ENCODE data around the gene NEK7.

The NEK7 gene

DNA sequence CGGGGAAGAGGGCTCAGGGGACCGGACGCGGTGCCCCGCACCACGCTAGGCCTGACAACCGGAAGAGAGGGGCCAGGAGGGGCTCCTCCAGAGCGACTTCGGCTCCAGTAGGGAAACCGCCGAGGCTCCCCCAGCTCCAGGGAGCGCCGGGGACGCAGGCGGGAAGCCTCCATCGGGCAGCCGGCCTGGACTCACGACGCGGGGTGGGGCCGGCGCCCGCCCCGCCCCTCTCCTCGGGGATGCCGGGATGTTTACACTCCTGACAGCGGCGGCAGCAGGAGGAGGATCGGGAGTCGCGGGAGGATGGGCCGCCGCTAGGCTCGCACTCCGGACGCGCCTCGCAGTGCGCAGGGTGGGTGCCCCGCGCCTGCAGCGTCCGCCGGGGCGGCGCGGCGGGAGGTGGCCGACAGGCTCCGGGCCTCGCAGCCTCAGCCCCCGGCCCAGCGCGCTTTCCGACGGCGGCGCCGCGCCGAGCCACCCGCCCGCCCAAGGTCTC is at the start of gene NEK7:
Gene NEK7, plus strand, starts transcription at position 254 of the 496 bp plus-strand sequence. CDS start 75,583 bp downstream, outside the sequence.
- Histone ChIP-seq H3K9ac (ENCODE audit: low read length) (peak within 1 kb of the TSS; percentile 82), H3K27ac (ENCODE audit: low read length) (peak within 1 kb of the TSS; percentile 6), H3K9me3 (ENCODE audit: control insufficient read depth, low read depth, low read length) (no peaks in the 10 kb centered on the region), H3K36me3 (ENCODE audit: control insufficient read depth, low read depth, low read length) (no peaks in the 10 kb centered on the region), H3K27me3 (ENCODE audit: control insufficient read depth, insufficient read depth, low read length) (no peaks in the 10 kb centered on the region), H3K4me1 (ENCODE audit: control insufficient read depth, low read depth, low read length) (peaks cover 23% of the 10 kb centered on the region), H3K4me3 (ENCODE audit: low read length) (peak within 1 kb of the TSS; percentile 73)

DNA sequence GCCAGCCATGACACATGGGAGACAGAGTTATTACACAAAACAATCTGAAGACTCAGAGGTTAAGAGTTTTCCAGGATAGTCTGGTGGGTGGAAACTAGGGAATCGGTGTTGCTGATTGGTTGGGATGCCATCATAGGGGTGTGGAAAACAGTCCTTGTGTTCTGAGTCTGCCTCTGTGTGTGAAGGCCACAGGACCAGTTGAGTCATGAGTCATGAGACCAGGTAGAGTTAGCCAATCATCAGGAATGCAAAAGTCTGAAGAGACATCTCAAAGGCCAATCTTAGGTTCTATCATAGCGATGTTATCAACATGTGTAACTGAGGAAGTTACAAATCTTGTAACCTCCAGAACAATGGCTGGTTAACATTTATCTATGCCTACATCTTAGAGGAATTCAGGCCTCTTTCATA is 49.7 kb upstream of the NEK7 start:
- no peak overlapping the region for H3K4me3 ChIP-seq (ENCODE audit: low read length)
- H3K9ac ChIP-seq (ENCODE audit: low read length), result no peak overlapping the region
- H3K27me3 ChIP-seq (ENCODE audit: control insufficient read depth, insufficient read depth, low read length), result no peaks in the 10 kb centered on the region
- no peaks in the 10 kb centered on the region for H3K4me1 ChIP-seq (ENCODE audit: control insufficient read depth, low read depth, low read length)
- no peaks in the 10 kb centered on the region for H3K36me3 ChIP-seq (ENCODE audit: control insufficient read depth, low read depth, low read length)
- no peaks in the 10 kb centered on the region for H3K9me3 ChIP-seq (ENCODE audit: control insufficient read depth, low read depth, low read length)
- H3K27ac ChIP-seq (ENCODE audit: low read length), result no peak overlapping the region

DNA sequence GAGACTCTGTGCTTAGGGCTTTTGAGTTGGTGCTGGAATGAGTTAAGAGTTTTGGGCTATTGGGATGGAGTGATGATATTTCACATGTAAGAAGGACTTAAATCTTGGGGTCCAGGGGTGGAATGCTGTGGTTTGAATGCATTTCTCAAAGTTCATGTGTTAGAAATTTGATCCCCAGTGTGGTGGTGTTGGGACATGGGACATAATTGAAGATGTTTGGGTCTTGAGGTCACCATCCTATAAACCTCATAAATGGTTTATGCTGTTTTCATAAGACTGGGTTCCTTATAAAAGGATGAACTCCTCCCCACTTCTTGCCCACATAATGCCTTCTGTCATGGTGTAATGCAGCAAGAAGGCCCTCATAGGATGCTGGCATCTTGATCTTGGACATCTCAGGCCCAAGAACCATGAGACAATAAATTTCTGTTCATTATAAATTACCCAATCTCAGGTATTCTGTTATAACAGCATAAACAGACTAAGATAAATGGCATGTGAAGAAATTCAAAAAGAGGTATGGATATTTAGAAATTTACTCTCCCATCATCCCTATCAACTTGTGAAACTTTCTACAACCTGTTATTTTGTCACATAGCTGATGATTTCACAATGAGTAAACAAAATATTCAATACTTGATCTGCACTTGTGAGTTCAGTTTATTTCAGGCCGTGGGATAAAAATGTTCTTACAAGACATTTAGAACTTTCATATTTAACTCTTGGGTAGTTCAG is 48.0 kb upstream of the NEK7 start:
- no peaks in the 10 kb centered on the region for H3K9me3 ChIP-seq (ENCODE audit: control insufficient read depth, low read depth, low read length)
- no peak overlapping the region for H3K4me3 ChIP-seq (ENCODE audit: low read length)
- no peaks in the 10 kb centered on the region for H3K27me3 ChIP-seq (ENCODE audit: control insufficient read depth, insufficient read depth, low read length)
- H3K4me1 ChIP-seq (ENCODE audit: control insufficient read depth, low read depth, low read length), result no peaks in the 10 kb centered on the region
- no peak overlapping the region for H3K9ac ChIP-seq (ENCODE audit: low read length)
- no peaks in the 10 kb centered on the region for H3K36me3 ChIP-seq (ENCODE audit: control insufficient read depth, low read depth, low read length)
- no peak overlapping the region for H3K27ac ChIP-seq (ENCODE audit: low read length)

DNA sequence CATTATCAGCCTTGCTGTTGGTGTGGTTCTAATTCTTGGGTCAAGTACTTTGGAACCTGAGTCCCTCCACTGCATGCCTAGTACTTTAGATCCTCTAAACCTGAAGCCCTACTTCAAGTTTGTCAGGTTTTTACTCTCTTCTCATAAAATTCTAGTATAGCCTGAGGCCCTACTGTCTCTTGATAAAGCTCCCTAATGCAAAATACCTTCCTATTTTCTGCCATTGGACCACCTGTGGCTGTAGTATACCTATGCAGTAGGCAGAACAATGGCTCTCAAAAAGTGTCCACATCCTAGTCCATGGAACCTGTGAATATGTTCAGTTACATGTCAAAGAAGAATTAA is 47.5 kb upstream of the NEK7 start:
- Histone ChIP-seq H3K27ac (ENCODE audit: low read length) (no peak overlapping the region), H3K9me3 (ENCODE audit: control insufficient read depth, low read depth, low read length) (no peaks in the 10 kb centered on the region), H3K27me3 (ENCODE audit: control insufficient read depth, insufficient read depth, low read length) (no peaks in the 10 kb centered on the region), H3K36me3 (ENCODE audit: control insufficient read depth, low read depth, low read length) (no peaks in the 10 kb centered on the region), H3K4me3 (ENCODE audit: low read length) (no peak overlapping the region), H3K9ac (ENCODE audit: low read length) (no peak overlapping the region), H3K4me1 (ENCODE audit: control insufficient read depth, low read depth, low read length) (no peaks in the 10 kb centered on the region)

DNA sequence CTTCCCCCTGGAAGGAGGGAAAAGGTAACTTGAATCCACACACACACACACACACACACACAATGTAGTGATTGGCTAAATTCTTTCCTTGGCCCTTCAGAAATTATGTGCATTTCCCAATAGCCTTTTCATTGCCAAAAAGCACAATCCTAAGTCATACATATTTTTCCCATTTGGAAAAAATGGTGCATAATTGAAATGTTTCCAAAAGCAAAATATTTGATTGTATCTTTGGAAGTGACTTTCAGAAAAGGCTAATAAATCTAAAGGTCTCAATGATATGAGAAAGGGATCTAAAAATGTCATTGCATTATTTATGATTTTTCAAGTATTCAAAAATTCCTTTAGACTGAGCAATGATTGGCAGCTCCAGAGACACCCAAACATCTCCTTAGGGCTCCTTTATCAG is 43.5 kb upstream of the NEK7 start:
- Histone ChIP-seq H3K9me3 (ENCODE audit: control insufficient read depth, low read depth, low read length) (no peaks in the 10 kb centered on the region), H3K4me3 (ENCODE audit: low read length) (no peak overlapping the region), H3K27ac (ENCODE audit: low read length) (no peak overlapping the region)

DNA sequence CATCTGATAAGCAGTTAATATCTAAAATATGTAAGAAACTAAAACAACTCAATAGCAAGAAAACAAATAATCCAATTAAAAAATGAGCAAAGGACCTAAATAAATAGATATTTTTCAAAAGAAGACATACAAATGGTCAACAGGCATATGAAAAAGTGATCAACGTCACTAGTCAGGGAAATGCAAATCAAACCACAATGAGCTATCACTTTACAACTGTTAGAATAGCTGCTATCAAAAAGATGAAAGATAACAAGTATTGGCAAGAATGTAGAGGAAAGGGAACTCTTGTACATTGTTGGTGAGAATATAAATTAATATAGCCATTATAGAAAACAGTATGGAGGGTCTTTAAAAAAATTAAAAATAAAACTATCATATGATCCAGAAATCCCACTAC is 40.7 kb upstream of the NEK7 start:
- Histone ChIP-seq H3K4me1 (ENCODE audit: control insufficient read depth, low read depth, low read length) (no peaks in the 10 kb centered on the region), H3K27ac (ENCODE audit: low read length) (no peak overlapping the region), H3K36me3 (ENCODE audit: control insufficient read depth, low read depth, low read length) (no peaks in the 10 kb centered on the region), H3K4me3 (ENCODE audit: low read length) (no peak overlapping the region), H3K9me3 (ENCODE audit: control insufficient read depth, low read depth, low read length) (no peaks in the 10 kb centered on the region), H3K9ac (ENCODE audit: low read length) (no peak overlapping the region), H3K27me3 (ENCODE audit: control insufficient read depth, insufficient read depth, low read length) (no peaks in the 10 kb centered on the region)

More for the DNA sequence above, 43.5 kb upstream of the NEK7 start:
- no peaks in the 10 kb centered on the region for H3K36me3 ChIP-seq (ENCODE audit: control insufficient read depth, low read depth, low read length)
- no peak overlapping the region for H3K9ac ChIP-seq (ENCODE audit: low read length)
- no peaks in the 10 kb centered on the region for H3K4me1 ChIP-seq (ENCODE audit: control insufficient read depth, low read depth, low read length)
- H3K27me3 ChIP-seq (ENCODE audit: control insufficient read depth, insufficient read depth, low read length), result no peaks in the 10 kb centered on the region

DNA sequence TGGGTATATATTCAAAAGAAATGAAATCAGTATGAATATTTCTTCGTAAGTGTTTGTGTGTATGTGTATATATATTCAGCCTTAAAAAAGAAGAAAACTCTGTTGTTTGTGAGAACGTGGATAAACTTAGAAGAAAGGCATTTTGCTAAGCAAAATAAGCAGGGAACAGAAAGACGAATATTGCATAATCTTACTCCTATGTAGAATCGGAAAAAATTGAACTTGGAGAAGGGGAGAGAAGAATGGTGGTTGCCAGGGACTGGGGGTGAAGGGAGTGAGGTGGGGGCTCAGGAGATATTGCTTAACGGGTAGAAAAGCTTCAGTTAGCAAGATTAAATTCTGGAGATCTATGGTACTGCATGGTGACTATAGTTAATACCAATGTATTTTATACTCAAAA is 40.3 kb upstream of the NEK7 start:
- Histone ChIP-seq H3K9me3 (ENCODE audit: control insufficient read depth, low read depth, low read length) (no peaks in the 10 kb centered on the region), H3K4me1 (ENCODE audit: control insufficient read depth, low read depth, low read length) (no peaks in the 10 kb centered on the region), H3K27me3 (ENCODE audit: control insufficient read depth, insufficient read depth, low read length) (no peaks in the 10 kb centered on the region), H3K27ac (ENCODE audit: low read length) (no peak overlapping the region), H3K9ac (ENCODE audit: low read length) (no peak overlapping the region), H3K36me3 (ENCODE audit: control insufficient read depth, low read depth, low read length) (no peaks in the 10 kb centered on the region), H3K4me3 (ENCODE audit: low read length) (no peak overlapping the region)

DNA sequence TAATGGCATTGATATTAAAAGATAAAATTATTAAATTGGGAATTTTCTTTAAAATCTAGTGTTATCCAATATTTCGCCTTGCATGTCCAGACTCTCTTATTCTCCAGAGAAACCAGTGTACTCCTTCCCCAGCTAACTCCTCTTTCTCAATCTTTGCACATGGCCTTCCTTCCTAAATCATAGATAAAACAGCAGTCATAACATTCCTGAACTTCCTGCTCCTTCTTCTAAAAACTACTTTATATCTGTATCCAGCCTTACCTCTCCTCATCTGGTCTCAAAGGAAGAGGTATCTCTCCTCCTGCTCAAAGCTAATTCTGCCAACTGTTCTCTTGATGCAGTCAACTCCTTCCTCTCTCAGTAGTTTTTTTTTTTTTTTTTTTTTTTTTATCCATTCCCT is 39.5 kb upstream of the NEK7 start:
- H3K36me3 ChIP-seq (ENCODE audit: control insufficient read depth, low read depth, low read length), result no peaks in the 10 kb centered on the region
- no peak overlapping the region for H3K9ac ChIP-seq (ENCODE audit: low read length)
- H3K27me3 ChIP-seq (ENCODE audit: control insufficient read depth, insufficient read depth, low read length), result no peaks in the 10 kb centered on the region
- H3K27ac ChIP-seq (ENCODE audit: low read length), result no peak overlapping the region
- no peak overlapping the region for H3K4me3 ChIP-seq (ENCODE audit: low read length)
- no peaks in the 10 kb centered on the region for H3K4me1 ChIP-seq (ENCODE audit: control insufficient read depth, low read depth, low read length)
- H3K9me3 ChIP-seq (ENCODE audit: control insufficient read depth, low read depth, low read length), result no peaks in the 10 kb centered on the region

DNA sequence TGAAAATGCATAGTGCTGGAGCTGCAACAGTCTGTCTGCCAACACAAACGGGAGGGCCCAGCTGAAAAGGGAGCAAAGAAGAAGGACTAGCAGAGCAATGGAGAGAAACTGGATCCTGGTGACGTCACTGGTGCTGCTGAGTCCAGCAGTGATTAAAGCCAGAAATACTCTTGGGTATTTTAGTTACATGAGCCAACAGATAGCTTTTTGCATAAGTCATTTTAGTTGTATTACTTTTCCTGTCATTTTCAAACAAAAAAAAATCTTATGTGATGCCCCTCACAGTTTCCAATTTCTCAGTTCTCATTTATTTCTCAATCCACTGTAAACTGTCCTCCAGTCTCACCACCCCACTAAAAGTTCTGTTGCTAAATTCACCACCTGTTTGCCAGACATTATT is 38.7 kb upstream of the NEK7 start:
- H3K27ac ChIP-seq (ENCODE audit: low read length), result no peak overlapping the region
- no peaks in the 10 kb centered on the region for H3K4me1 ChIP-seq (ENCODE audit: control insufficient read depth, low read depth, low read length)
- no peaks in the 10 kb centered on the region for H3K36me3 ChIP-seq (ENCODE audit: control insufficient read depth, low read depth, low read length)
- no peak overlapping the region for H3K4me3 ChIP-seq (ENCODE audit: low read length)
- H3K9me3 ChIP-seq (ENCODE audit: control insufficient read depth, low read depth, low read length), result no peaks in the 10 kb centered on the region
- H3K27me3 ChIP-seq (ENCODE audit: control insufficient read depth, insufficient read depth, low read length), result no peaks in the 10 kb centered on the region
- H3K9ac ChIP-seq (ENCODE audit: low read length), result no peak overlapping the region

DNA sequence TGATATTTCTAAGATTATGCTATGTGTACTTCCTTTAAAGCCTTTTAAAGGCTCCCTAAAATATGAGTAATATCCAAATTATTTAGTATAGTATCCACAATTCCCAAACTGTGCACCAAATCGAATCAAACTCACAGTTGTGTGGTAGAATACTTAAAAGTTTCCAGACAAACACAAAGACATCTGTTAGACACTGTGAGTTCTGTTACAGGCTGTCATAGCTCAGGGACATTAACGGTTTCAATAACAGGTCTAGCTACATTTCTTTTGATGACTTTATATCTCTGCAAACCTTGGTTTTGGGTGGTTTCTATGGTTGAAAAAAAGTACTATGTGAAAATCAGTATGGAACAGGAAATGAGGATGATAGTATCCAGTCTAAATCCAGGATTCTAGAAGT is 36.9 kb upstream of the NEK7 start:
- H3K9me3 ChIP-seq (ENCODE audit: control insufficient read depth, low read depth, low read length), result no peaks in the 10 kb centered on the region
- no peaks in the 10 kb centered on the region for H3K36me3 ChIP-seq (ENCODE audit: control insufficient read depth, low read depth, low read length)
- H3K27me3 ChIP-seq (ENCODE audit: control insufficient read depth, insufficient read depth, low read length), result no peaks in the 10 kb centered on the region
- no peak overlapping the region for H3K27ac ChIP-seq (ENCODE audit: low read length)
- no peak overlapping the region for H3K4me3 ChIP-seq (ENCODE audit: low read length)
- H3K9ac ChIP-seq (ENCODE audit: low read length), result no peak overlapping the region
- no peaks in the 10 kb centered on the region for H3K4me1 ChIP-seq (ENCODE audit: control insufficient read depth, low read depth, low read length)

DNA sequence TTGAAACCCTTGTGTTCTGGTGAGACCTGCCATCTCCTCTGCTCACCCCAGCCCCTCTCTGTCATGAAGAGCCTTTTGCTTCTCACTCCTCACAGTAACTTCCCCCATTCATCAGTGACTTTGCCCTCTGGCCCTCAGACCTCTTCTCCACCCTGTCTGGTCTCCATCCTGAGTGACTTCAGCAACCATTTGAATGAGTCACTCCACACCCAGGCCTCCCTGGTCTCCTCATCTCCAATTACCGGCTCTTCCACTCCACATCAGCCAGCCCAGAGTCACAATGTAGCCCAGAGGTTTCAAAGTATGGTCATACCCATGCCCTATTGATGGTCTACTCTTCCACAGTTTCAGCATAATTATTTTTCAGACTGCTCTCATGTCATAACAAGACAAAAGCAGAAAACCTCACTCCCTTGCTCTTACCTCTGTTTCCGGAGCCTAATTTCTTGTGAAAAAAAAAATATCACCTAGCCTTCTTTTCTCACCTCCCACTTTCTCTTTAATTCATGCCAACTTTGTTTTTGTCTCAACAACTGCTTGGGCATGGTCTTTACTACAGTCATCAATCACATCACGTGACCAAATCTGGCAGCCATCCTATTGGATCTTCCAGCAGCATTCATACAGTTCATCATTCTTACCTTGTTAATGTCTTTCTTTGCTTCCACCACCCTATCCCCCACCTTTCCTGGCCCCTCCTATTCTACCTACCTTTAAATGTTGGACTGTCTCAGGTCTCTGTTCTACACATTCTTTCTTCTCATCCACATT is 35.6 kb upstream of the NEK7 start:
- Histone ChIP-seq H3K4me1 (ENCODE audit: control insufficient read depth, low read depth, low read length) (no peaks in the 10 kb centered on the region), H3K27me3 (ENCODE audit: control insufficient read depth, insufficient read depth, low read length) (no peaks in the 10 kb centered on the region), H3K27ac (ENCODE audit: low read length) (no peak overlapping the region), H3K4me3 (ENCODE audit: low read length) (no peak overlapping the region), H3K9me3 (ENCODE audit: control insufficient read depth, low read depth, low read length) (no peaks in the 10 kb centered on the region), H3K36me3 (ENCODE audit: control insufficient read depth, low read depth, low read length) (no peaks in the 10 kb centered on the region), H3K9ac (ENCODE audit: low read length) (no peak overlapping the region)

DNA sequence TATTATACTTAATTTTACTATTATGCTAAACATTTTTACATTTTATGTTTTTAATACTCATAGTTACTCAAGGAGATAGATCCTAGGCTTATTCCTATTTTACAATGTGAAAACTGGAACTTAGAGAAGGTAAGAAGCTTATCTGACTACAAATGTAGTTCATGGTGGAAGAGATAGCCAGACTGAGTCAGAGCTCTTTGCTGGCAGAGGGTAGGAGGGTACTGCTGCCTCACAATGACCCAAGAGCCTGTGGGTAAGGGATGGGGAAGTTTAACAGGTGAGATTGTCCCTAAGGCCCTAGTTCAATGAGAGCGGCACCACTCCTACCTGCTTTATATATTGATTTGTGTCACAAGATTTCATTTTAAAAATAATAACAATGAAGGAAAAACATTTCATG is 34.1 kb upstream of the NEK7 start:
- no peak overlapping the region for H3K4me3 ChIP-seq (ENCODE audit: low read length)
- no peaks in the 10 kb centered on the region for H3K27me3 ChIP-seq (ENCODE audit: control insufficient read depth, insufficient read depth, low read length)
- H3K27ac ChIP-seq (ENCODE audit: low read length), result no peak overlapping the region
- H3K9me3 ChIP-seq (ENCODE audit: control insufficient read depth, low read depth, low read length), result no peaks in the 10 kb centered on the region
- H3K4me1 ChIP-seq (ENCODE audit: control insufficient read depth, low read depth, low read length), result no peaks in the 10 kb centered on the region
- H3K36me3 ChIP-seq (ENCODE audit: control insufficient read depth, low read depth, low read length), result no peaks in the 10 kb centered on the region
- H3K9ac ChIP-seq (ENCODE audit: low read length), result no peak overlapping the region

Measured in iPS-18a (cell line).